Spinal cord (tissue), 10 donors: Measurements from ENCODE around the gene PIGS. TPM values are rescaled to one million over a fixed set of nuclear protein-coding genes. Genes with fewer than 3 reads are reported as not detected.

ENCODE experiments used
- DNase-seq, 6 donors: peaks; one replicate each; pipeline versions ENCODE4 v3.0.0 to v3.0.0-alpha.2; 2013 to 2015; ENCODE audit warnings: low spot score in 6 of 6, low read depth in 4 of 6
- H3K27ac ChIP-seq: one replicate; pipeline ENCODE4 v1.5.1; 2013; ENCODE audit warnings: low read depth, low read length, control low read depth
- H3K27me3 ChIP-seq: one replicate; pipeline ENCODE4 v1.6.1; 2013; ENCODE audit warnings: low read length; ENCODE audit not compliant: control insufficient read depth, insufficient read depth
- H3K36me3 ChIP-seq: one replicate; pipeline ENCODE4 v1.6.1; 2013; ENCODE audit warnings: low read length; ENCODE audit not compliant: control insufficient read depth, insufficient read depth
- H3K4me1 ChIP-seq: one replicate; pipeline ENCODE4 v1.6.1; 2013; ENCODE audit warnings: low read length; ENCODE audit not compliant: control insufficient read depth, insufficient read depth
- H3K4me3 ChIP-seq: one replicate; pipeline ENCODE4 v1.5.1; 2013; ENCODE audit warnings: low read depth, low read length, control low read depth
- H3K9me3 ChIP-seq: one replicate; pipeline ENCODE4 v1.6.1; 2013; ENCODE audit warnings: low read length; ENCODE audit not compliant: control insufficient read depth, insufficient read depth
- WGBS: methylation state at CpG from one replicate; pipeline ENCODE4 v1.1.5; 2013; ENCODE audit warnings: missing lambda C conversion rate; ENCODE audit not compliant: insufficient coverage; 5-methylcytosine and 5-hydroxymethylcytosine counted together
- polyA plus RNA-seq, 2 donors: library from polyadenylated mRNA; unstranded; fragments of 120-200 nt; gene quantifications; one replicate each; pipeline ENCODE4 v1.2.1, GENCODE V29; 2013; ENCODE audit not compliant: insufficient read length in 2 of 2
- total RNA-seq, 2 donors: library from RNA; depleted of rRNA in 1 of 2; stranded (reverse); fragments of 120-200 nt in 1 of 2; fragments of >200 nt in 1 of 2; gene quantifications; one replicate each; pipeline versions ENCODE4 v1.2.3 to v1.2.4, GENCODE V29; 2013 to 2014
- donor health status: healthy.

The PIGS gene
- total and polyA plus RNA-seq, 4 donors = 34.3 to 57.5 (median 47.0) TPM

GRCh38 chr17:28503420-28503819 lies 67.9 kb downstream of the PIGS start:
- Histone ChIP-seq H3K36me3 (no peaks in the 10 kb centered on the region), H3K9me3 (no peaks in the 10 kb centered on the region), H3K4me3 (no peak overlapping the region), H3K27me3 (peaks cover 12% of the 10 kb centered on the region), H3K4me1 (peaks cover 3% of the 10 kb centered on the region), H3K27ac (no peak overlapping the region)
- no peak for DNase-seq
- 67% methylated on average over 1 of the region's 3 CpGs for WGBS

Other genes with a start within 250 kb of the PIGS start
- 10 to 100 TPM; 44.6 to 67.9 TPM for gene IFT20, start 236.1 kb downstream of the PIGS start, total RNA-seq
- gene IFT20, start 236.1 kb downstream of the PIGS start, polyA plus RNA-seq = 10 to 100 TPM; 64.1 to 84.1 TPM
- 10 to 100 TPM; 25.1 to 48.5 TPM for gene TNFAIP1, start 235.8 kb downstream of the PIGS start, total RNA-seq
- 10 to 100 TPM; 54.7 to 56.0 TPM for gene TNFAIP1, start 235.8 kb downstream of the PIGS start, polyA plus RNA-seq
- gene POLDIP2, start 214.0 kb downstream of the PIGS start, total RNA-seq = 10 to 100 TPM; 40.3 to 84.4 TPM
- 10 to 100 TPM; 87.2 to 89.1 TPM for gene POLDIP2, start 214.0 kb downstream of the PIGS start, polyA plus RNA-seq
- not detected for gene SEBOX, start 206.3 kb downstream of the PIGS start, total RNA-seq
- gene SEBOX, start 206.3 kb downstream of the PIGS start, polyA plus RNA-seq = under 1 TPM in 1 of 2 donors, not detected in 1; 0.32 TPM
- gene VTN, start 201.2 kb downstream of the PIGS start, total RNA-seq = 1 to 10 TPM in 1 of 2 donors, under 1 TPM in 1; 0.40 to 3.0 TPM
- gene VTN, start 201.2 kb downstream of the PIGS start, polyA plus RNA-seq = 1 to 10 TPM; 2.1 to 2.9 TPM
- 10 to 100 TPM; 13.1 to 17.0 TPM for gene SARM1, start 199.8 kb downstream of the PIGS start, total RNA-seq
- gene SARM1, start 199.8 kb downstream of the PIGS start, polyA plus RNA-seq = 10 to 100 TPM; 51.5 to 52.0 TPM
- 10 to 100 TPM; 10.2 to 17.8 TPM for gene SLC46A1, start 165.3 kb downstream of the PIGS start, total RNA-seq
- 10 to 100 TPM; 26.2 to 32.5 TPM for gene SLC46A1, start 165.3 kb downstream of the PIGS start, polyA plus RNA-seq
- gene SLC13A2, start 97.9 kb downstream of the PIGS start, total RNA-seq = under 1 TPM in 1 of 2 donors, not detected in 1; 0.06 TPM
- gene SLC13A2, start 97.9 kb downstream of the PIGS start, polyA plus RNA-seq = under 1 TPM; 0.10 to 0.27 TPM
- gene FOXN1, start 65.2 kb downstream of the PIGS start, total RNA-seq = not detected
- gene FOXN1, start 65.2 kb downstream of the PIGS start, polyA plus RNA-seq = not detected
- 10 to 100 TPM; 33.1 to 58.9 TPM for gene UNC119, start 18.9 kb downstream of the PIGS start, total RNA-seq
- gene UNC119, start 18.9 kb downstream of the PIGS start, polyA plus RNA-seq = 10 to 100 TPM; 79.0 to 85.8 TPM
- 100 to 1,000 TPM; 217 to 674 TPM for gene ALDOC, start 5.4 kb upstream of the PIGS start, total RNA-seq
- 100 to 1,000 TPM; 578 to 619 TPM for gene ALDOC, start 5.4 kb upstream of the PIGS start, polyA plus RNA-seq
- 10 to 100 TPM; 14.1 to 24.8 TPM for gene SPAG5, start 27.5 kb upstream of the PIGS start, total RNA-seq
- gene SPAG5, start 27.5 kb upstream of the PIGS start, polyA plus RNA-seq = 10 to 100 TPM; 26.7 to 32.0 TPM
- gene RSKR, start 42.7 kb upstream of the PIGS start, total RNA-seq = 10 to 100 TPM; 12.4 to 13.7 TPM
- 10 to 100 TPM; 21.6 to 51.0 TPM for gene RSKR, start 42.7 kb upstream of the PIGS start, polyA plus RNA-seq
- gene BLTP2, start 73.6 kb upstream of the PIGS start, total RNA-seq = 100 to 1,000 TPM in 1 of 2 donors, 10 to 100 TPM in 1; 87.8 to 108 TPM
- gene BLTP2, start 73.6 kb upstream of the PIGS start, polyA plus RNA-seq = 10 to 100 TPM; 69.1 to 85.7 TPM
- gene SDF2, start 90.4 kb upstream of the PIGS start, total RNA-seq = 10 to 100 TPM; 43.3 to 72.1 TPM
- gene SDF2, start 90.4 kb upstream of the PIGS start, polyA plus RNA-seq = 10 to 100 TPM; 65.3 to 73.8 TPM
- gene SUPT6H, start 90.7 kb upstream of the PIGS start, total RNA-seq = 10 to 100 TPM; 46.8 to 48.5 TPM
- 10 to 100 TPM; 59.3 to 63.7 TPM for gene SUPT6H, start 90.7 kb upstream of the PIGS start, polyA plus RNA-seq
- 1 to 10 TPM; 2.9 to 3.6 TPM for gene PROCA1, start 140.4 kb upstream of the PIGS start, total RNA-seq
- 10 to 100 TPM; 11.8 to 17.4 TPM for gene PROCA1, start 140.4 kb upstream of the PIGS start, polyA plus RNA-seq
- gene RAB34, start 146.3 kb upstream of the PIGS start, total RNA-seq = 100 to 1,000 TPM in 1 of 2 donors, 10 to 100 TPM in 1; 30.0 to 111 TPM
- 10 to 100 TPM; 48.1 to 58.8 TPM for gene RAB34, start 146.3 kb upstream of the PIGS start, polyA plus RNA-seq
- gene RPL23A, start 148.5 kb upstream of the PIGS start, total RNA-seq = 1,000 to 10,000 TPM in 1 of 2 donors, 100 to 1,000 TPM in 1; 329 to 1,156 TPM
- gene RPL23A, start 148.5 kb upstream of the PIGS start, polyA plus RNA-seq = 100 to 1,000 TPM; 576 to 608 TPM
- 1 to 10 TPM; 3.0 to 5.1 TPM for gene TLCD1, start 154.7 kb upstream of the PIGS start, total RNA-seq
- gene TLCD1, start 154.7 kb upstream of the PIGS start, polyA plus RNA-seq = 1 to 10 TPM; 7.6 to 9.9 TPM
- 1 to 10 TPM; 1.5 to 3.0 TPM for gene NEK8, start 157.3 kb upstream of the PIGS start, total RNA-seq
- gene NEK8, start 157.3 kb upstream of the PIGS start, polyA plus RNA-seq = 1 to 10 TPM; 3.5 to 5.0 TPM
- gene TRAF4, start 172.5 kb upstream of the PIGS start, total RNA-seq = 10 to 100 TPM; 33.6 to 56.3 TPM
- gene TRAF4, start 172.5 kb upstream of the PIGS start, polyA plus RNA-seq = 100 to 1,000 TPM; 168 to 171 TPM